Measurements from ENCODE around the gene RGS14.

The RGS14 gene

GRCh38 chr5:177383181-177383580 lies 25.5 kb downstream of the RGS14 start:
- Histone ChIP-seq H3K79me2 (ENCODE audit: insufficient read depth, low read length) (no peaks in the 10 kb centered on the region), H3K9ac (ENCODE audit: low read length) (no peak overlapping the region), H3K9me2 (replicated peaks; ENCODE audit: insufficient read depth, low read length) (no peaks in the 10 kb centered on the region), H4K20me1 (ENCODE audit: low read depth, low read length) (no peaks in the 10 kb centered on the region), H3K27me3 (ENCODE audit: low read length) (no peaks in the 10 kb centered on the region), H2AFZ (ENCODE audit: low read depth, low read length, severe bottlenecking) (no peak overlapping the region), H3K4me3 (ENCODE audit: insufficient read depth, low read length, poor library complexity, severe bottlenecking) (no peak overlapping the region), H3K36me3 (ENCODE audit: low read length) (no peaks in the 10 kb centered on the region), H3K27ac (ENCODE audit: low read depth, low read length) (no peak overlapping the region), H3K9me3 (ENCODE audit: insufficient read depth, low read length) (no peaks in the 10 kb centered on the region), H3F3A (ENCODE audit: insufficient read depth) (no peaks in the 10 kb centered on the region), H3K4me2 (ENCODE audit: low read depth, low read length, poor library complexity, severe bottlenecking) (no peak overlapping the region)
- TF ChIP-seq EZH2phosphoT487 (conservative IDR thresholded peaks at IDR 0.05; ENCODE audit: low read length) = no peak
- no peak for TF ChIP-seq CTCF (IDR thresholded peaks at IDR 0.05; ENCODE audit: insufficient read depth, low read length, poor library complexity, severe bottlenecking)

GRCh38 chr5:177384134-177384533 lies 26.4 kb downstream of the RGS14 start, which contains the start of gene SLC34A1:
Gene SLC34A1 (plus strand): TSS chr5:177384434. CDS start chr5:177385742, 1,308 bp downstream.
- Histone ChIP-seq H4K20me1 (ENCODE audit: low read depth, low read length) (no peaks in the 10 kb centered on the region), H3F3A (ENCODE audit: insufficient read depth) (no peaks in the 10 kb centered on the region), H3K36me3 (ENCODE audit: low read length) (no peaks in the 10 kb centered on the region), H3K27ac (ENCODE audit: low read depth, low read length) (no peak within 1 kb of the TSS), H3K9me2 (replicated peaks; ENCODE audit: insufficient read depth, low read length) (no peaks in the 10 kb centered on the region), H2AFZ (ENCODE audit: low read depth, low read length, severe bottlenecking) (no peak within 1 kb of the TSS), H3K4me2 (ENCODE audit: low read depth, low read length, poor library complexity, severe bottlenecking) (no peak within 1 kb of the TSS), H3K27me3 (ENCODE audit: low read length) (no peaks in the 10 kb centered on the region), H3K9me3 (ENCODE audit: insufficient read depth, low read length) (no peaks in the 10 kb centered on the region), H3K9ac (ENCODE audit: low read length) (no peak within 1 kb of the TSS), H3K79me2 (ENCODE audit: insufficient read depth, low read length) (no peaks in the 10 kb centered on the region), H3K4me3 (ENCODE audit: insufficient read depth, low read length, poor library complexity, severe bottlenecking) (no peak within 1 kb of the TSS)
- TF ChIP-seq CTCF (IDR thresholded peaks at IDR 0.05; ENCODE audit: insufficient read depth, low read length, poor library complexity, severe bottlenecking) = no peak
- TF ChIP-seq EZH2phosphoT487 (conservative IDR thresholded peaks at IDR 0.05; ENCODE audit: low read length) = no peak

- H3K9me3 ChIP-seq (ENCODE audit: insufficient read depth, low read length) = no peaks in the 10 kb centered on the region
- no peak for TF ChIP-seq CTCF (IDR thresholded peaks at IDR 0.05; ENCODE audit: insufficient read depth, low read length, poor library complexity, severe bottlenecking)
- no peak for TF ChIP-seq EZH2phosphoT487 (conservative IDR thresholded peaks at IDR 0.05; ENCODE audit: low read length)
- H3K9ac ChIP-seq (ENCODE audit: low read length) = no peak overlapping the region
- no peaks in the 10 kb centered on the region for H3K79me2 ChIP-seq (ENCODE audit: insufficient read depth, low read length)
- no peak overlapping the region for H3K27ac ChIP-seq (ENCODE audit: low read depth, low read length)
- H3F3A ChIP-seq (ENCODE audit: insufficient read depth) = 0 out of 2 replicates have a peak, but pooled peaks cover 3% of the 10 kb centered on the region
- H3K4me2 ChIP-seq (ENCODE audit: low read depth, low read length, poor library complexity, severe bottlenecking) = no peak overlapping the region
- no peaks in the 10 kb centered on the region for H3K27me3 ChIP-seq (ENCODE audit: low read length)
- H4K20me1 ChIP-seq (ENCODE audit: low read depth, low read length) = no peaks in the 10 kb centered on the region
- no peak overlapping the region for H2AFZ ChIP-seq (ENCODE audit: low read depth, low read length, severe bottlenecking)
- H3K4me3 ChIP-seq (ENCODE audit: insufficient read depth, low read length, poor library complexity, severe bottlenecking) = no peak overlapping the region
- H3K36me3 ChIP-seq (ENCODE audit: low read length) = no peaks in the 10 kb centered on the region
- H3K9me2 ChIP-seq (replicated peaks; ENCODE audit: insufficient read depth, low read length) = no peaks in the 10 kb centered on the region
Observed at GRCh38 chr5:177385720-177386119, 28.0 kb downstream of the RGS14 start.
